A673 (cell line): ENCODE data around the gene ZBTB16. TPM values are rescaled to one million over a fixed set of nuclear protein-coding genes. Genes with fewer than 3 reads are reported as not detected.
A peak's percentile ranks its signal among the peaks of the same experiment; 100 is the strongest.

Experiments
- BruUV-seq: library from RNA; stranded (reverse); fragments of 400-500 nt; replicated peaks from 2 replicates; lab custom pipeline; 2021; lab: Mats Ljungman, UMichigan
- CTCF ChIA-PET: fragments of 300-600 bp; sonication (Branson Sonifier 250); formaldehyde crosslinking; loops from one replicate; lab custom pipeline; 2022; ENCODE audit warnings: antibody characterized with exemption; lab: Charles Lee
- POLR2A ChIA-PET: fragments of 300-600 bp; sonication (Branson Sonifier 250); formaldehyde crosslinking; loops from one replicate; lab custom pipeline; 2022; ENCODE audit warnings: antibody characterized with exemption; ENCODE audit not compliant: low non-redundant PET; lab: Charles Lee
- DNase-seq: peaks from one replicate; pipeline ENCODE4 v3.0.0-alpha.2; 2015; ENCODE audit warnings: low spot score
- H3K27ac ChIP-seq: fragments of 200-600 bp; sonication (generic); 2 replicates; pipeline ENCODE4 v1.5.1; 2016; ENCODE audit warnings: mixed run types, low read depth, mild to moderate bottlenecking, mixed read lengths, antibody characterized with exemption, low read length; ENCODE audit not compliant: poor library complexity, severe bottlenecking
- H3K27me3 ChIP-seq: fragments of 200-600 bp; sonication (generic); replicated peaks from 2 replicates; pipeline ENCODE4 v1.6.1; 2017; ENCODE audit warnings: mixed run types, low read depth, mild to moderate bottlenecking, mixed read lengths, antibody characterized with exemption, low read length; ENCODE audit not compliant: insufficient read depth, poor library complexity
- H3K36me3 ChIP-seq: fragments of 200-600 bp; sonication (generic); 2 replicates; pipeline ENCODE4 v1.6.1; 2016; ENCODE audit warnings: mixed run types, mild to moderate bottlenecking, mixed read lengths, antibody characterized with exemption, low read length; ENCODE audit not compliant: insufficient read depth, poor library complexity, severe bottlenecking
- H3K4me1 ChIP-seq: fragments of 200-600 bp; sonication (generic); 2 replicates; pipeline ENCODE4 v1.6.1; 2017; ENCODE audit warnings: mixed run types, mild to moderate bottlenecking, mixed read lengths, antibody characterized with exemption, low read length; ENCODE audit not compliant: insufficient read depth, poor library complexity, severe bottlenecking
- H3K4me3 ChIP-seq: fragments of 200-600 bp; sonication (generic); 2 replicates; pipeline ENCODE4 v1.5.1; 2016; ENCODE audit warnings: low read depth, mixed run types, mild to moderate bottlenecking, mixed read lengths, low read length; ENCODE audit not compliant: poor library complexity, severe bottlenecking
- H3K9me3 ChIP-seq: fragments of 200-600 bp; sonication (generic); 2 replicates; pipeline ENCODE4 v1.6.1; 2016; ENCODE audit warnings: mixed run types, low read depth, mild to moderate bottlenecking, mixed read lengths, antibody characterized with exemption, low read length; ENCODE audit not compliant: poor library complexity, severe bottlenecking
- CTCF ChIP-seq: fragments of 300-800, 200-600 bp; sonication (generic); conservative IDR thresholded peaks from 2 replicates; pipeline ENCODE4 v1.5.1; 2017; ENCODE audit warnings: low read depth, mild to moderate bottlenecking, antibody characterized with exemption, low read length, moderate library complexity, mixed read lengths
- EZH2 ChIP-seq: fragments of 200-600 bp; sonication (generic); IDR thresholded peaks from 2 replicates; pipeline ENCODE4 v1.6.1; 2017; ENCODE audit warnings: borderline replicate concordance, low read depth, mild to moderate bottlenecking, mixed read lengths, antibody characterized with exemption, low read length; ENCODE audit not compliant: poor library complexity, severe bottlenecking
- intact Hi-C: fragments of 100-400 bp; cut with micrococcal nuclease; formaldehyde crosslinking; loops from one replicate; pipeline ENCODE4 v1.10.0; 2022; ENCODE audit not compliant: unreplicated experiment
- total RNA-seq: library from RNA; stranded (reverse); gene quantifications from 2 replicates; pipeline ENCODE4 v1.2.3, GENCODE V29; 2021

ZBTB16 gene
- total RNA-seq, 1 experiment from 2014 or later = 12.0 TPM

DNA sequence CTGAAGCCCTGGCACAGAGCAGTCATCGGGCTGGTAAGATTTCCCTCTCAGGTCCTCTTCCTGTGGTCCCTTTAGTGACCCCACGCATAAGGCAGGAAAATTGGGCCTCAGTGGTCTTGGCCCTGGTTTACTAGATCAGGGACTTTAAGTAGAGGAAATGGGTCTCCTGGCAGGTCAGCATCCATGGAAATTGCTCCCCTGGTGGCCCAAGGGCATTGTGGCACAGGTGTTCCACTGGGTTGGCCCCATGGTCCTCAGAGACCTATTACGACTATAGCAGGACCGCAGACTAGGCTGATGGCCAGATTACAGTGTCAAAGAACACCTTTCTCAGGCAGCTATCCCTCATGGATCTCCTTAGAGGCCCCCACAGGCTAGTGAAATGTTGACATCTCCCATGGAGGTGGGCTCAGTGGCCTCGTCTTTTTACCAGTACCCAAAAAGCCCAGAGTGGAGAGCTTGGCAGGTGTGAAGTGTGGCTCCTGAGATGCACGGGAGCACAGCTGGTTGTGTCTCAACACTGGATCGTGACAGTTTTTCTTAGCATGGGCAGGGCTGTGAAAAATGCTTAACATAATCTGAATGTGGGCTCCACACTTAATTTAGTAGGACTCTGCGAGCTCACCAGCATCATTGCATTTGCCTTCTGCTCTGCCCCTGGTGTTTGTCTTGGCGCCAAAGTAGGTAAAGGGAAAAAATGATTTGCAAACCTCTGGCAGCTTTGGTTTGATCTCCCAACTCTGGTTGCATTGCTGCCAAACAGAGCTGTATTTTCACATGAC lies 74.2 kb downstream of the ZBTB16 start:
- Histone ChIP-seq H3K27ac (peak overlapping the region; percentile 57), H3K36me3 (no peaks in the 10 kb centered on the region), H3K9me3 (peaks cover 8% of the 10 kb centered on the region), H3K27me3 (no peaks in the 10 kb centered on the region), H3K4me1 (peaks cover 93% of the 10 kb centered on the region), H3K4me3 (no peak overlapping the region)
- ChIA-PET POLR2A (no interaction called here), CTCF (no interaction called here)
- no peak for DNase-seq
- intact Hi-C loops = no loop called here
- TF ChIP-seq EZH2 (no peak), CTCF (no peak)
- no TSS peak for BruUV-seq

GRCh38 chr11:114134870-114135269 lies 75.4 kb downstream of the ZBTB16 start:
- intact Hi-C loops = no loop called here
- TF ChIP-seq CTCF = no peak
- no peak for TF ChIP-seq EZH2
- Histone ChIP-seq H3K9me3 (peaks cover 8% of the 10 kb centered on the region), H3K36me3 (no peaks in the 10 kb centered on the region), H3K27ac (peak overlapping the region; percentile 3), H3K4me3 (no peak overlapping the region), H3K27me3 (no peaks in the 10 kb centered on the region), H3K4me1 (peaks cover 93% of the 10 kb centered on the region)
- DNase-seq = peak; percentile 65
- CTCF ChIA-PET = no interaction called here
- POLR2A ChIA-PET = no interaction called here
- BruUV-seq = no TSS peak

GRCh38 chr11:114135737-114136151 lies 76.2 kb downstream of the ZBTB16 start:
- intact Hi-C loops = no loop called here
- no peak for TF ChIP-seq CTCF
- no peak for TF ChIP-seq EZH2
- BruUV-seq = no TSS peak
- no peaks in the 10 kb centered on the region for H3K36me3 ChIP-seq
- H3K4me3 ChIP-seq = no peak overlapping the region
- H3K27me3 ChIP-seq = no peaks in the 10 kb centered on the region
- peaks cover 8% of the 10 kb centered on the region for H3K9me3 ChIP-seq
- H3K27ac ChIP-seq = peak overlapping the region; percentile 3
- ChIA-PET POLR2A (no interaction called here), CTCF (no interaction called here)
- peaks cover 93% of the 10 kb centered on the region for H3K4me1 ChIP-seq
- peak; percentile 41 for DNase-seq
